Pons (tissue), 1 donor: ENCODE data around the gene C11orf65.

Experiments used
- DNase-seq: peaks from one replicate; pipeline ENCODE4 v3.0.0-alpha.2; 2016; ENCODE audit warnings: low spot score

C11orf65 gene

GRCh38 chr11:108369064-108369463 is 98.3 kb downstream of the C11orf65 start:
- DNase-seq: no peak

GRCh38 chr11:108368134-108368533 is 99.2 kb downstream of the C11orf65 start:
- DNase-seq: peak; percentile 21

- DNase-seq: no peak
Measured at GRCh38 chr11:108364159-108364558, 103.2 kb downstream of the C11orf65 start.

- no peak for DNase-seq
Measured at GRCh38 chr11:108351468-108351867, 115.9 kb downstream of the C11orf65 start.

GRCh38 chr11:108346451-108346850 is 120.9 kb downstream of the C11orf65 start:
- no peak for DNase-seq

- no peak for DNase-seq
Measured at GRCh38 chr11:108345767-108346166, 121.6 kb downstream of the C11orf65 start.

- DNase-seq: no peak
Measured at GRCh38 chr11:108343714-108344113, 123.6 kb downstream of the C11orf65 start.

- DNase-seq: no peak
Measured at GRCh38 chr11:108341654-108342053, 125.7 kb downstream of the C11orf65 start.

- no peak for DNase-seq
Measured at GRCh38 chr11:108340973-108341372, 126.4 kb downstream of the C11orf65 start.

- DNase-seq: no peak
Measured at GRCh38 chr11:108338750-108339149, 128.6 kb downstream of the C11orf65 start.

- no peak for DNase-seq
Measured at GRCh38 chr11:108333403-108333899, 133.9 kb downstream of the C11orf65 start.
